Ovary (tissue), 9 donors: ENCODE results near the gene ZBED4. TPM values are rescaled to one million over a fixed set of nuclear protein-coding genes. Genes with fewer than 3 reads are reported as not detected.

Experiments used
- DNase-seq, 5 donors: peaks; one replicate each; pipeline ENCODE4 v3.0.0-alpha.2; 2019 to 2020
- H3K27ac ChIP-seq, 2 donors: fragments of 200-600 bp; one replicate each; pipeline versions ENCODE4 v1.5.1 to v1.8.0; 2019 to 2022
- H3K27me3 ChIP-seq: fragments of 200-600 bp; one replicate; pipeline ENCODE4 v1.8.0; 2022
- H3K36me3 ChIP-seq: fragments of 200-600 bp; sonication (generic); one replicate; pipeline ENCODE4 v1.5.1; 2019
- H3K4me1 ChIP-seq: one replicate; pipeline ENCODE4 v1.8.1; 2013; ENCODE audit warnings: mild to moderate bottlenecking, moderate library complexity; ENCODE audit not compliant: insufficient read depth
- H3K4me3 ChIP-seq: fragments of 200-600 bp; sonication (generic); one replicate; pipeline ENCODE4 v1.5.1; 2017
- H3K9me3 ChIP-seq, 2 donors: fragments of 200-600 bp in 1 of 2; sonication (generic) in 1 of 2; one replicate each; pipeline versions ENCODE4 v1.5.1 to v1.8.1; 2013 to 2019; ENCODE audit warnings: mild to moderate bottlenecking in 1 of 2, moderate library complexity in 1 of 2
- CTCF ChIP-seq, 3 donors: fragments of 450-650 bp in 2 of 3; fragments of 200-600 bp in 1 of 3; IDR thresholded peaks; one replicate each; pipeline versions ENCODE4 v1.5.1 to v1.8.0; 2016 to 2022; ENCODE audit warnings: antibody characterized with exemption in 3 of 3, mild to moderate bottlenecking in 1 of 3
- EP300 ChIP-seq: sonication (generic); formaldehyde crosslinking; IDR thresholded peaks from one replicate; pipeline ENCODE4 v1.6.1; 2017; ENCODE audit warnings: antibody characterized with exemption
- POLR2A ChIP-seq: fragments of 450-650 bp; IDR thresholded peaks from one replicate; pipeline ENCODE4 v1.6.1; 2017; ENCODE audit warnings: antibody characterized with exemption, mild to moderate bottlenecking, moderate library complexity
- WGBS, 3 donors: extraction: QIAGEN DNeasy Blood & Tissue Kit in 1 of 3; methylation state at CpG; one replicate each; pipeline versions ENCODE4 v1.1.5 to v1.1.7; 2013 to 2017; 5-methylcytosine and 5-hydroxymethylcytosine counted together
- intact Hi-C, 4 donors: fragments of 100-400 bp; cut with DNase I; formaldehyde crosslinking; loops; one replicate each; pipeline versions ENCODE4 v1.11.0 to v1.15.1; 2022 to 2023
- polyA plus RNA-seq, 2 donors: library from polyadenylated mRNA; stranded (reverse); fragments of 200-250 nt in 1 of 2; fragments of 350-450 nt in 1 of 2; fragmentation: Illumina TruSeq in 1 of 2; extraction: RNeasy Lipid Tissue Mini Kit (QIAGEN cat#74804) in 1 of 2; gene quantifications; one replicate each; pipeline ENCODE4 v1.2.3, GENCODE V29; 2013 to 2014
- total RNA-seq, 7 donors: library from RNA; depleted of rRNA in 2 of 7; stranded (reverse); fragments of >200 nt in 2 of 7; fragmentation: NEBNext Ultra II Directional in 3 of 7; extraction: Animal tissue kit (Norgen Biotek cat#: 25700) in 3 of 7; gene quantifications; one replicate each; pipeline versions ENCODE4 v1.1.0 to v1.2.4, GENCODE V29; 2016 to 2023
- donor health status: DM: no; HTN: no; CAD: no; lungs with moderate emphysema.
- donor health status: DM: no; HTN: no; CAD: no.
- donor health status: Bipolar disorder and iron deficiency.
- donor health status: DM: yes; HTN: yes; CAD: no.
- donor health status: DM: no; HTN: no; CAD: no.
- donor health status: DM: yes; HTN: yes; CAD: no.

Gene ZBED4
- total and polyA plus RNA-seq, 9 donors, result 3.5 to 9.6 (median 7.8) TPM

GRCh38 chr22:49877642-49878041, 24.0 kb downstream of the ZBED4 start:
- Histone ChIP-seq H3K36me3 (no peaks in the 10 kb centered on the region), H3K4me1 (no peaks in the 10 kb centered on the region), H3K4me3 (no peak overlapping the region), H3K9me3 (no peaks in the 10 kb centered on the region), H3K27me3 (no peaks in the 10 kb centered on the region), H3K27ac (no peak overlapping the region)
- intact Hi-C loops, result no loop called here
- 96 to 97% (median 97%) methylated on average over 7 of the region's 7 CpGs for WGBS, 3 donors
- TF ChIP-seq POLR2A (no peak), CTCF (IDR thresholded peaks at IDR 0.05) (no peak), EP300 (no peak)
- DNase-seq, result no peak

GRCh38 chr22:49878206-49878605, 24.6 kb downstream of the ZBED4 start:
- Histone ChIP-seq H3K27me3 (no peaks in the 10 kb centered on the region), H3K27ac (no peak overlapping the region), H3K9me3 (no peaks in the 10 kb centered on the region), H3K36me3 (no peaks in the 10 kb centered on the region), H3K4me1 (no peaks in the 10 kb centered on the region), H3K4me3 (no peak overlapping the region)
- DNase-seq, result no peak
- WGBS, 3 donors, result 96 to 98% (median 97%) methylated on average over 8 of the region's 8 CpGs
- intact Hi-C loops, result no loop called here
- TF ChIP-seq CTCF (IDR thresholded peaks at IDR 0.05), result no peak
- no peak for TF ChIP-seq EP300
- TF ChIP-seq POLR2A, result no peak

GRCh38 chr22:49879871-49880270, 26.2 kb downstream of the ZBED4 start:
- TF ChIP-seq EP300 (no peak), CTCF (IDR thresholded peaks at IDR 0.05) (no peak), POLR2A (no peak)
- Histone ChIP-seq H3K4me1 (no peaks in the 10 kb centered on the region), H3K27ac (no peak overlapping the region), H3K4me3 (no peak overlapping the region), H3K36me3 (no peaks in the 10 kb centered on the region), H3K27me3 (no peaks in the 10 kb centered on the region), H3K9me3 (no peaks in the 10 kb centered on the region)
- no peak for DNase-seq
- WGBS, 3 donors, result 94 to 95% (median 95%) methylated on average over 9 of the region's 9 CpGs
- intact Hi-C loops, result no loop called here

DNA sequence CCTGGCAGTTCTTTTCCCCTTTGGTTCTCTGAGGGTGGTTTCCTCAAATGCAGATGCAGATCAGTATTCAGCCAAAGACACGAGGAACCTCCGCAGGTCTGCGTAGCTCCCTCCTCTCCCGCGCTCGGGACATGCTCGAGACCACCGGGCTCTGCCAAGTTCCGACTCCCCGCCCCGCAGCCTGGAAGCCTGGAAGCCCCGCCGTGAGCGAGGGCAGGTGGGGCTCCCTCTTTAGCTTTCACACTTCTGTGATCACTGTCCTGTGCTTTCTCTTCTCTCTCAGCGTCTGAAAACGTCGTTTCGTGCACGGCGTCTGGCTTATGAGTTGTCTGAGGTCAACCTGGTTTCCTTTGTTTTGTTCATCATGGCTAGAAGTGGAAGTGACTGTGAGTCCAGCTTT, 26.6 kb downstream of the ZBED4 start:
- no peak overlapping the region for H3K4me3 ChIP-seq
- no peak for DNase-seq
- TF ChIP-seq EP300 (no peak), CTCF (IDR thresholded peaks at IDR 0.05) (no peak)
- intact Hi-C loops, result no loop called here
- WGBS, 3 donors, result 73 to 79% (median 76%) methylated on average over 20 of the region's 20 CpGs
- no peaks in the 10 kb centered on the region for H3K27me3 ChIP-seq
- no peak overlapping the region for H3K27ac ChIP-seq
- no peaks in the 10 kb centered on the region for H3K9me3 ChIP-seq
- H3K4me1 ChIP-seq, result no peaks in the 10 kb centered on the region
- no peaks in the 10 kb centered on the region for H3K36me3 ChIP-seq

DNA sequence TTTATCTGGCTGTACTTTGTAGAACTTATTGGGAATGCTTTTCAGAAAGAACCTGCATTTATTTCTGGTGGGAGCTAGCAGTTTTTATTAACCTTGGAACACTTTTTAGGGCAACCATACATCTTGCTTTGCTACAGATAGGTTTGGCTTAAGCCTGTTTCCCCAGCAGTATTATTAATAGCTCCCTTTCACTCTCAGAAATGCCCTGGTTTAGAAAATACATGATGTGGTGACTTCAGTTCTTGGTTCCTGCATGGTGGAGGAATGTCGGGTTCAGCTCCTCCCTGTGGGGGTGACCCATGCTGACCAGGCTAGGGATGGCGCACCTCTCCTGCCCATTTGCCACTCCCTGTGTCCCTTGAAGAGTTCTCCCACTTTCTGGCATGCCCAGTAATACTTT, 28.2 kb downstream of the ZBED4 start:
- no peaks in the 10 kb centered on the region for H3K36me3 ChIP-seq

More for the DNA sequence above, 28.2 kb downstream of the ZBED4 start:
- H3K4me1 ChIP-seq, result no peaks in the 10 kb centered on the region
- intact Hi-C loops, result no loop called here
- no peak for DNase-seq
- no peaks in the 10 kb centered on the region for H3K27me3 ChIP-seq
- H3K4me3 ChIP-seq, result no peak overlapping the region
- no peaks in the 10 kb centered on the region for H3K9me3 ChIP-seq
- H3K27ac ChIP-seq, result no peak overlapping the region
- 97 to 100% (median 98%) methylated on average over 2 of the region's 2 CpGs for WGBS, 3 donors
- no peak for TF ChIP-seq CTCF (IDR thresholded peaks at IDR 0.05)
